Duodenal mucosa (tissue), 2 donors: ENCODE data around the gene TP53BP2.
"Not testable (repeated sequence)": the region's sequence is repeated elsewhere in the genome, so short reads cannot be mapped to it uniquely, and the experiment has no call there.

ENCODE experiments used
- H3K27ac ChIP-seq: one replicate; pipeline ENCODE4 v1.7.0; 2013; ENCODE audit warnings: low read depth, low read length
- H3K27me3 ChIP-seq, 2 donors: one replicate each; pipeline ENCODE4 v1.7.0; 2013; ENCODE audit warnings: low read length in 2 of 2, control low read depth in 1 of 2; ENCODE audit not compliant: insufficient read depth in 2 of 2, control insufficient read depth in 1 of 2
- H3K36me3 ChIP-seq, 2 donors: one replicate each; pipeline ENCODE4 v1.7.0; 2013; ENCODE audit warnings: low read length in 2 of 2, control low read depth in 1 of 2; ENCODE audit not compliant: insufficient read depth in 2 of 2, control insufficient read depth in 1 of 2
- H3K4me1 ChIP-seq, 2 donors: one replicate each; pipeline ENCODE4 v1.7.0; 2013; ENCODE audit warnings: low read length in 2 of 2, control low read depth in 1 of 2; ENCODE audit not compliant: insufficient read depth in 2 of 2, control insufficient read depth in 1 of 2
- H3K4me3 ChIP-seq, 2 donors: one replicate each; pipeline ENCODE4 v1.7.0; 2013; ENCODE audit warnings: low read length in 2 of 2, low read depth in 1 of 2
- H3K9ac ChIP-seq, 2 donors: one replicate each; pipeline ENCODE4 v1.7.0; 2013; ENCODE audit warnings: low read length in 2 of 2, low read depth in 1 of 2
- H3K9me3 ChIP-seq, 2 donors: one replicate each; pipeline ENCODE4 v1.7.0; 2013; ENCODE audit warnings: low read length in 2 of 2, control low read depth in 1 of 2; ENCODE audit not compliant: control insufficient read depth in 1 of 2

Gene TP53BP2

DNA sequence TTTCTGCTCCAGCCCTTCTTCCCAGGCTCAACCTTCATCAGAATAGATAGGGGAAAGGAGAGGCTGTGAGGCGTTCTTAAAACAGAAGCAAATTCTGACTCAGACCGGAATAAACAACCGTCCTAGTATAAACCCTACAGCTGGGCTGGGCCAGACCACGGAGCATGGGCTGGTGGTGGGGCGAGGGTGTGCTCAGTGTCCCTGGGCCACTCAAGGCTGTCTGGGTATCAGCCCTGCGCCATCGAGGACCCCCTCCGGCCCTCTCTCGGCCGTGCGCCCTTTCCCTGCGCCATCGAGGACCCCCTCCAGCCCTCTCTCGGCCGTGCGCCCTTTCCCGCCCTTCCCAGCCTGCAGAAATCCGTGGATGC, 97.4 kb downstream of the TP53BP2 start:
- peak overlapping the region; percentile 36 for H3K27ac ChIP-seq
- peaks cover 17 to 23% of the 10 kb centered on the region in 2 donors for H3K4me1 ChIP-seq
- peaks cover 20 to 53% of the 10 kb centered on the region in 2 donors for H3K36me3 ChIP-seq
- peak overlapping the region; percentile 69 to 70 for H3K4me3 ChIP-seq
- no peaks in the 10 kb centered on the region for H3K9me3 ChIP-seq
- no peaks in the 10 kb centered on the region for H3K27me3 ChIP-seq
- H3K9ac ChIP-seq = peak overlapping the region; percentile 58 to 64

DNA sequence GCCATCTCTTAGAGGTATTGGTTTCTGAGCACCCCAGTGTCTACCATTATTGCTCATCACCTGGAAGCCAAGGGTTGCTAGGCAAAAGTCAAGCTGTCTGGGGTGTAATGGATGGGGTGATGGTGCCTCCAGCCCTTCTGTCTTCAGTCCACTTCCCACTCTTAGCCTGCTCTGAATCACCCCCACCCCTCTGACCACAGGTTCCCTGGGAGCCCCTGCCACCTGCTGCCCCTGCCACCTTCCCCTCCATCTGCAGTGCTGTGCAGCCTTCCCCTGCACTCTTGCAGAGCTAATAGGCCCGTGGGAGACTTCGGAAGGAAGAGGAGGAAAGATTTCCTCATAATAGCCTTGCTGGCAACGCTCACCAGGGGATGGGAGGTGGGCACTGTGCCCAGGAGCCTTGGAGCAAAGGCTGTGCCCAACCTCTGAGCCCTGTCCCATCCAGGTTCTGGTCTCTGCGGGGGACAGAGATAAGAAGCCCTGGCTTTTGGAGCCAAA, 97.9 kb downstream of the TP53BP2 start:
- Histone ChIP-seq H3K36me3 (peaks cover 22 to 48% of the 10 kb centered on the region in 2 donors), H3K4me1 (peaks cover 17 to 23% of the 10 kb centered on the region in 2 donors), H3K4me3 (no peak overlapping the region), H3K9ac (peak overlapping the region in 1 of 2 donors; percentile 58), H3K27ac (no peak overlapping the region), H3K27me3 (no peaks in the 10 kb centered on the region), H3K9me3 (no peaks in the 10 kb centered on the region)

DNA sequence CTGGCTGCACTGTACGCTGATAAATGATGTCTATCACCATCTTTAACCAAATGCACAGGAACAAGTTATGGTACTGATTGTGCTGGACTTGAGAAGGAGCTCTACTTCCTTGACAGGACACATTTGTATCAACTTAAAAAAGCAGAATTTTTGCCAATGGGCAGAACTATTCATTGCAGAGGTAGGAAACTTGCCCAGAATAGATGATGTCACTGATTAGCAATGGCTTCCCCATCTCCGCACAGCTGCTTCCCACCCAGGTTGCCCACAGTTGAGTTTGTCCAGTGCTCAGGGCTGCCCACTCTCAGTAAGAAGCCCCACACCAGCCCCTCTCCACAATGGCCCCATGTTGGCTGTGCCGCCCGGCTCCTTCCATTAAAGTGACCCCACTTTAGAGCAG, 100.0 kb downstream of the TP53BP2 start:
- Histone ChIP-seq H3K9ac (no peak overlapping the region), H3K9me3 (no peaks in the 10 kb centered on the region), H3K27me3 (no peaks in the 10 kb centered on the region), H3K36me3 (peaks cover 10 to 29% of the 10 kb centered on the region in 2 donors), H3K27ac (no peak overlapping the region), H3K4me1 (peaks cover 17 to 21% of the 10 kb centered on the region in 2 donors), H3K4me3 (no peak overlapping the region)

DNA sequence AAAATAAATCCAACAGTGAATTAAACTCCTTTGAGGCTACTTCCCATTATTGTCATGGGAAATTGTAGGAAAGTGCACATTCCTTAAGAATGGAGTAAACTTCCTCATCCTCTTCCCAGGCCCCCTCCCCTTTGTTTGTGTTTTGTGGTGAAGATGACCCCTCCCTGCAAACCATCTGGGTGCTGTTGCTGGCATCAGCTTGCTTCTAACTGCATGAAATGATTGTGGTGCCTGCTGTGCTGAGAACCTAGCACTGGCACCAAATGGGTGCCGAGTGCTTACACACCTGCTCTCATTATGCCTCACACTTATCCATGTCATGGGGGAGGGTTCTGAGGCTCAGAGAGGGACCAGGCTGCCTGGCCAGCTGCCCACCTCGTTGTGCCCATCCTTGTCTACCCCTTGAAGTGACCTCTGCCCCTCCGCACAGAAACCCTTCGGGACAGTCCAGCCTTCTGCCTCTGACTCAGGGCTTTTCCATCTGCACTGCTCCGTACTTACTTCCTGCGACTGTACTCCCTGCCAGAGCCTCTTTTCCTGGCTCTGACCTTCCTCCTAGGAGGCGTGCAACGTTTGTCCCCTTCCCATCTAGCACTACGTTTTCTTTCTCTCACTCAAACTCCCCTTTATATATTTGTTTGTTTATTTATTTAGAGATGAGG, 102.8 kb downstream of the TP53BP2 start:
- Histone ChIP-seq H3K9ac (no peak overlapping the region), H3K27me3 (no peaks in the 10 kb centered on the region), H3K4me1 (peaks cover 22 to 30% of the 10 kb centered on the region in 2 donors), H3K27ac (no peak overlapping the region), H3K9me3 (no peaks in the 10 kb centered on the region), H3K36me3 (peaks cover 10 to 22% of the 10 kb centered on the region in 2 donors), H3K4me3 (no peak overlapping the region)

DNA sequence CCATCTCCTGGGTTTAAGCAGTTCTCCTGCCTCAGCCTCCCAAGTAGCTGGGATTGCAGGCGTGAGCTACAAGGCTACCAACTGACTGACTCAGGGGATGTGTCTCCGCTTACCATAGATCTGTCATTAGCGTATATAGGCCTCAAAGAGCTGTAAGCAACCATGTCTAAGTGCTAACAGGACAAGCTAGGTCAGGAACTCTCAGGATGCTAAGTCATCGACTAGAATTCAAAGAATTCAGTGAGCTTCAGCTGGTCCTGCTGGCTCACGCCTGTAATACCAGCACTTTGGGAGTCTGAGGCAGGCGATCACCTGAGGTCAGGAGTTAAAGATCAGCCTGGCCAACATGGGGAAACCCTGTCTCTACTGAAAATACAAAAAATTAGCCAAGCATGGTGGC, 103.9 kb downstream of the TP53BP2 start:
- no peaks in the 10 kb centered on the region for H3K9me3 ChIP-seq
- peaks cover 6 to 19% of the 10 kb centered on the region in 2 donors for H3K36me3 ChIP-seq
- no peak overlapping the region for H3K27ac ChIP-seq
- H3K4me1 ChIP-seq = peaks cover 14 to 29% of the 10 kb centered on the region in 2 donors
- no peak overlapping the region for H3K4me3 ChIP-seq
- no peaks in the 10 kb centered on the region for H3K27me3 ChIP-seq
- no peak overlapping the region for H3K9ac ChIP-seq

DNA sequence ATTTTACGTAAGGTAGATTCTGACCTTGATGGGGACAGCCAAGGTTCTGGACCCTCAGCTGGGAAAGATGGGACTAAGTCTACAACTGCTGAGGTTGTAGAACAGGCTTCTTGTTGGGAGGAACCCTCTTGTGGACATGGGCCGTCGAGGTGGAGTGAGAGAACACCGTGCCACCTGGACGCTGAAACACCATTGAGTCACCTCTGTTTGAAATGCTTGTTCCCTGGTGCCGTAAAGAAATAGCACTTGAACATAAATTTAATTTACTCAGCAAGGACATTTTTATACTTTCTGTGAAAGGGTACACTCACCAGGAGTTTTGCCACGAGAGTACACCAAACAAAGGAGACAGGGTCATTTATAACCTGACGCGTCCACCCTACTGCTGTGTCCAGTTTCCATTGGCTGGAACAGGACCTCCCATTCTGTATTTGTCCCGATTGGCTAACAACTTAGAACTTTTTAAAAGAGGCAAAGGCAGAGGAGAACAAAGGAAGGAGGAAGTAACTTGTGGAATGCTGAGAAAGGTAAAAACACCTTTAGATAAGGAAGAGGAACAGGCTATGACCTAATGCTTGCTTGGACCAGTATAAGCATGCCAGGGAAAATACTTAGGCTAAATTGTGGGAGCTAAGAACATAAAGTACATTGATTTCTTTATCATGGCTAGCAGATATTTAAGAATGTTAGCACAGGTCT, 105.6 kb downstream of the TP53BP2 start:
- not testable (repeated sequence) for H3K4me3 ChIP-seq, H3K9ac ChIP-seq, H3K27me3 ChIP-seq, H3K9me3 ChIP-seq
- H3K36me3 ChIP-seq = peaks cover 3 to 10% of the 10 kb centered on the region in 2 donors
- H3K27ac ChIP-seq = peak overlapping the region; percentile 72
- H3K4me1 ChIP-seq = peaks cover 14 to 29% of the 10 kb centered on the region in 2 donors

DNA sequence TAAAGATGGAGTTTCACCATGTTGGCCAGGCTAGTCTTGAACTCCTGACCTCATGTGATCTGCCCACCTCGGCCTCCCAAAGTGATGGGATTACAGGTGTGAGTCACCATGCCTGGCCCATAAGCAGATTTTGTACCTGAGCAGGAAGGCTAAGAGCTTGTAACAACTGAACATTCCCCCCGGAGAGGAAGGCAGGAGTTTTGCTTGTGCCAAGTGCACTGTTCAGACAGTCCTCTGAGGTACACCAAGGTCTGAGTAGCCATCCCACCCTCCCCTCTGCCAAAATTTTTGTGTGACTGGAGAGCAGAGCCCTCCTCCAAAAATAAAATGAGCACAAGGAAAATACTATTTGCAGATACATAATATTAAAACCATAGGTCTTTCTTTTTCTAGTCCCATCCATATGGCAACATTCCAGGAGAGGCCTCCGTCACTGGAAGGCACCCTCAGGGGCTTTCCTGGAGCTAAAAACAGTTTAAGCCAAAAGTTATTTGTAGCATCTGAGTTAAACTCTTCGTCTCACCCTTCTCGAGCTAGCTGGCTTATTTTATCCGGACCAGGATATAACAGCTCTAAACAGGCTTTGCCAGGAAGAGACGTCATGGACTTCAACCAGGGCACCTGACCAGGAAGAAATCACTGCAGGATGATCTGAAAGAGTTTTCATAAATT, 106.2 kb downstream of the TP53BP2 start:
- no peak overlapping the region for H3K9ac ChIP-seq
- peaks cover 14 to 33% of the 10 kb centered on the region in 2 donors for H3K4me1 ChIP-seq
- peaks cover 3 to 6% of the 10 kb centered on the region in 2 donors for H3K36me3 ChIP-seq
- no peak overlapping the region for H3K4me3 ChIP-seq
- H3K9me3 ChIP-seq = no peaks in the 10 kb centered on the region
- H3K27me3 ChIP-seq = no peaks in the 10 kb centered on the region
- H3K27ac ChIP-seq = peak overlapping the region; percentile 72

DNA sequence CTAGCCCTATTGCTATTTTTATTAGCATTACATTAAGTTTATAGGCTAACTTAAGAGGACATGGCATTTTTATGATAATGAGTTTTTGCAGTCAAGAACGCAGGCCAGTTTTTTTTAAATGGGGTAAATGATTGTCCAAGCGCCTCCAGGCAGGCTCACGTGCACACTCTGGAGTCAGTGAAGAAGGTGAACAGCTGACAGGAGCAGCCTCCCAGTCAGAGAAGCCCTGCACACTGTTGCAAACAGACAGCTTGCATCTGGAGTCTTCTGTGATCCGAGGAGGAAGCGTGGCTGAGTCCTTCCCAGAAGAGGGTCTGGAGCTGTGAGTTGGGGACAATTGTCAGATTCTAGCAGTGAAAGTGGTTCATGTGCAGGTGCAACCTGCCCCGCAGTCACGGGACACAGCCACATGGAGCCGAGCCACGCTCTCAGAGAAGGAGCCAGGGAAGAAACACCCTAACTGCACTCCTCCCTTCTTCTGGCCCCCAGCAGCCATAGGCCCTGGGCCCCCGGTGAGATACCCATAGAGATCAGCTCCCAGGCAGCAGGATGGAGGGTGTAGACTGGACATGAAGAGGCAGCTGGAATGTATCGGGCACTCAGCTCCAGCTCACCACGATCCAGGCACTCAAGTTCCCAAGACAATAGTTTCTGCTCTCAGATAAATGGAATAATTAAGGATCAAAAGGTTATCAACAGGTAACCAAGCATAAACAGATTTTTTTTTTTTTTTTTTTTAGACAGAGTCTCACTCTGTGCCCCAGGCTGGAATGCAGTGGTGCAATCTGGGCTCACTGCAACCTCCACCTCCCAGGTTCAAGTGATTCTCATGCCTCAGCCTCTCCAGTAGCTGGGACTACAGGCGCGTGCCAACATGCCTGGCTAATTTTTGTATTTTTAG, 107.0 kb downstream of the TP53BP2 start:
- H3K27me3 ChIP-seq = no peaks in the 10 kb centered on the region
- H3K9me3 ChIP-seq = no peaks in the 10 kb centered on the region
- H3K27ac ChIP-seq = peak overlapping the region; percentile 53
- no peak overlapping the region for H3K9ac ChIP-seq
- peak overlapping the region in 1 of 2 donors; percentile 44 for H3K4me3 ChIP-seq
- H3K4me1 ChIP-seq = peaks cover 21 to 41% of the 10 kb centered on the region in 2 donors
- H3K36me3 ChIP-seq = peaks cover under 1 to 3% of the 10 kb centered on the region in 2 donors

DNA sequence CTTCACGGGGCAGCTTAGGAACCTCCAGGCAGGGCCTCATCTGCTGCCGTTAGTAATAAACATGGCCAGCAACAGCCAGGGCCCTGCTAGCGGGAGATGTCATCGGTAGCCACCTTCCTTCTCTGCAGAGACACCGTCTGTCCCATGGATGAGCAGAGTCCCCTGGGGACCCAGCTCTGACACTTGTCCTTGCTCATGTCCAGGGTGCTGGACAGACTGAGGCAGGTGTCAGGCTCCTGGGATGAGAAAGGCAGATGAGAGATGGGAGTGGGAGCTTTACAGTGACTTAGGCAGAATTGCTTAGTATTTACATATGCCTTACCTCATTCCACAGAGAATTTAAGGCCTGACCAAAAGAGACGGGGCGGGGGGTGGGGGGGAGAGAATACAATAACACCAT, 108.4 kb downstream of the TP53BP2 start:
- Histone ChIP-seq H3K9me3 (no peaks in the 10 kb centered on the region), H3K36me3 (no peaks in the 10 kb centered on the region), H3K9ac (no peak overlapping the region), H3K27ac (no peak overlapping the region), H3K4me1 (peaks cover 32 to 53% of the 10 kb centered on the region in 2 donors), H3K27me3 (no peaks in the 10 kb centered on the region), H3K4me3 (no peak overlapping the region)
